K562 (cell line): ENCODE data around the gene BRAF. TPM values are rescaled to one million over a fixed set of nuclear protein-coding genes. Genes with fewer than 3 reads are reported as not detected.

Experiments used
- ATAC-seq: fragments of 200-7000 bp; cut with Tn5 transposase; 3 replicates; pipeline ENCODE4 v1.9.1; 2020; ENCODE audit warnings: moderate library complexity
- BruUV-seq: library from RNA; stranded (reverse); fragments of 400-500 nt; replicated peaks from 2 replicates; lab custom pipeline; 2021; lab: Mats Ljungman, UMichigan
- CTCF ChIA-PET: fragments of 300-600 bp; formaldehyde crosslinking; extraction: SDS; loops from one replicate; lab custom pipeline; 2021; ENCODE audit warnings: low intra/inter-chr PET ratio; lab: Yijun Ruan, JAX
- POLR2A ChIA-PET: fragments of 300-600, 350-650 bp; sonication (Branson Sonifier 250); formaldehyde crosslinking; extraction: SDS; loops from one replicate; lab custom pipeline; 2021; ENCODE audit warnings: antibody characterized with exemption, inconsistent platforms; lab: Yijun Ruan, JAX
- DNase-seq, 4 experiments: peaks; one replicate each; pipeline versions ENCODE4 v3.0.0 to v3.0.0-alpha.2; 2011 to 2018; ENCODE audit warnings: low spot score in 3 of 4, mixed read lengths in 3 of 4; ENCODE audit errors: extremely low read depth in 1 of 4
- FAIRE-seq: peaks from 2 replicates; lab custom pipeline; 2011; peaks lifted over from hg19 to GRCh38; lab: Jason Lieb, UNC
- H2AFZ ChIP-seq: 2 replicates; pipeline ENCODE4 v1.6.0; 2011; ENCODE audit warnings: low read depth, low read length, control low read depth, inconsistent platforms
- H3K27ac ChIP-seq: fragments of 200-600 bp; 3 replicates; pipeline ENCODE4 v1.8.0; 2011; ENCODE audit warnings: low read depth, mild to moderate bottlenecking, control low read depth, inconsistent platforms, low read length, moderate library complexity, mixed read lengths; ENCODE audit errors: extremely low read depth
- H3K27me3 ChIP-seq, 2 experiments: fragments of 300-600 bp in 1 of 2; 2 replicates in 1 of 2; 3 replicates in 1 of 2; pipeline versions ENCODE4 v1.6.0 to v1.8.0; 2011; ENCODE audit warnings: inconsistent platforms in 2 of 2, low read length in 2 of 2, mild to moderate bottlenecking in 1 of 2, mixed read lengths in 1 of 2, moderate library complexity in 1 of 2; ENCODE audit not compliant: control insufficient read depth in 2 of 2, insufficient read depth in 2 of 2
- H3K36me3 ChIP-seq: fragments of 300-600 bp; 3 replicates; pipeline ENCODE4 v1.8.0; 2011; ENCODE audit warnings: mild to moderate bottlenecking, low read length, inconsistent platforms; ENCODE audit not compliant: control insufficient read depth, insufficient read depth
- H3K4me1 ChIP-seq, 2 experiments: fragments of 200-600 bp in 1 of 2; replicated peaks in 1 of 2; 2 replicates in 1 of 2; 3 replicates in 1 of 2; pipeline versions ENCODE4 v1.5.1 to v1.8.0; 2011; ENCODE audit warnings: inconsistent platforms in 2 of 2, low read length in 2 of 2, mild to moderate bottlenecking in 1 of 2, mixed read lengths in 1 of 2, moderate library complexity in 1 of 2; ENCODE audit not compliant: control insufficient read depth in 2 of 2, insufficient read depth in 2 of 2
- H3K4me2 ChIP-seq: 2 replicates; pipeline ENCODE4 v1.6.1; 2011; ENCODE audit warnings: low read length, control low read depth, inconsistent platforms, mixed read lengths; ENCODE audit not compliant: insufficient read depth
- H3K4me3 ChIP-seq: fragments of 200-600 bp; sonication (generic), shearing (Covaris generic); 2 replicates; pipeline ENCODE4 v1.5.1; 2016; ENCODE audit warnings: control low read depth, inconsistent platforms
- H3K79me2 ChIP-seq: fragments of 200-600 bp; 3 replicates; pipeline ENCODE4 v1.8.0; 2011; ENCODE audit warnings: low read length, inconsistent platforms; ENCODE audit not compliant: control insufficient read depth, insufficient read depth
- H3K9ac ChIP-seq, 2 experiments: 2 replicates each; pipeline versions ENCODE4 v1.6.0 to v1.6.1; 2011; ENCODE audit warnings: low read depth in 2 of 2, low read length in 2 of 2, control low read depth in 1 of 2, inconsistent platforms in 1 of 2, mild to moderate bottlenecking in 1 of 2, mixed read lengths in 1 of 2; ENCODE audit not compliant: insufficient read depth in 1 of 2
- H3K9me1 ChIP-seq: one replicate; pipeline ENCODE4 v1.6.0; 2011; ENCODE audit warnings: inconsistent platforms, mild to moderate bottlenecking, low read length, moderate library complexity; ENCODE audit not compliant: control insufficient read depth, insufficient read depth
- H3K9me3 ChIP-seq: replicated peaks from 2 replicates; pipeline ENCODE4 v1.5.1; 2011; ENCODE audit warnings: low read depth, low read length, inconsistent platforms; ENCODE audit not compliant: control insufficient read depth, insufficient read depth
- H4K20me1 ChIP-seq: replicated peaks from 2 replicates; pipeline ENCODE4 v1.6.1; 2011; ENCODE audit warnings: low read length, inconsistent platforms, mixed read lengths; ENCODE audit not compliant: control insufficient read depth, insufficient read depth
- CCNT2 ChIP-seq: IDR thresholded peaks from 2 replicates; pipeline ENCODE4 v1.6.1; 2011; ENCODE audit warnings: borderline replicate concordance, low read depth, mild to moderate bottlenecking, moderate library complexity, mixed read lengths, low read length; ENCODE audit not compliant: insufficient read length; ENCODE audit errors: extremely low read depth
- FOXJ3 ChIP-seq: sonication (generic); formaldehyde crosslinking; IDR thresholded peaks from 2 replicates; pipeline ENCODE4 v1.4.0; 2020; ENCODE audit warnings: mild to moderate bottlenecking, missing genetic modification reagents
- JUN ChIP-seq, 2 experiments: sonication (generic) in 1 of 2; formaldehyde crosslinking in 1 of 2; IDR thresholded peaks; 2 replicates each; pipeline versions ENCODE4 v1.6.1 to v1.8.0; 2012 to 2022; ENCODE audit warnings: borderline replicate concordance in 2 of 2, mild to moderate bottlenecking in 2 of 2, improper control_type of control experiment in 1 of 2, low read depth in 1 of 2, low read length in 1 of 2, missing genetic modification reagents in 1 of 2
- NR4A1 ChIP-seq, 2 experiments: fragments of 250-450 bp in 1 of 2; fragments of 450-650 bp in 1 of 2; sonication (Bioruptor Pico) in 1 of 2; IDR thresholded peaks; 2 replicates each; pipeline versions ENCODE4 v1.4.0 to v1.6.1; 2016 to 2020; ENCODE audit warnings: mild to moderate bottlenecking in 2 of 2, missing compliant biosample characterization in 1 of 2, missing genetic modification characterization in 1 of 2, moderate library complexity in 1 of 2
- RHOXF2B ChIP-seq: fragments of 250-450 bp; sonication (Bioruptor Pico); conservative IDR thresholded peaks from 2 replicates; pipeline ENCODE4 v1.5.1; 2021
- RUNX1 ChIP-seq: sonication (generic); IDR thresholded peaks from 2 replicates; pipeline ENCODE4 v1.6.1; 2016; ENCODE audit warnings: antibody characterized with exemption, low read depth
- SAP30 ChIP-seq: fragments of 200-600 bp; sonication (generic); IDR thresholded peaks from 2 replicates; pipeline ENCODE4 v1.6.1; 2012; ENCODE audit warnings: borderline replicate concordance, low read depth, mild to moderate bottlenecking, moderate library complexity, low read length, control low read depth, inconsistent platforms; ENCODE audit not compliant: insufficient read depth, poor library complexity, severe bottlenecking
- TARDBP ChIP-seq: fragments of 450-650 bp; IDR thresholded peaks from 2 replicates; pipeline ENCODE4 v1.6.1; 2016
- ZC3H4 ChIP-seq: sonication (generic); formaldehyde crosslinking; IDR thresholded peaks from 2 replicates; pipeline ENCODE4 v1.9.0; 2021; ENCODE audit warnings: missing genetic modification reagents, borderline replicate concordance
- ZNF12 ChIP-seq: sonication (generic); formaldehyde crosslinking; IDR thresholded peaks from 2 replicates; pipeline ENCODE4 v1.4.0; 2020; ENCODE audit warnings: mild to moderate bottlenecking, missing genetic modification reagents
- ZNF282 ChIP-seq: sonication (generic); formaldehyde crosslinking; IDR thresholded peaks from 2 replicates; pipeline ENCODE4 v1.8.1; 2023; ENCODE audit warnings: missing genetic modification reagents
- ZNF436 ChIP-seq: fragments of 250-450, 450-650 bp; sonication (Bioruptor Pico); formaldehyde crosslinking; IDR thresholded peaks from 2 replicates; pipeline ENCODE4 v1.7.0; 2020; ENCODE audit warnings: mild to moderate bottlenecking
- ZNF785 ChIP-seq: fragments of 250-450 bp; sonication (Bioruptor Pico); IDR thresholded peaks from 2 replicates; pipeline ENCODE4 v1.4.0; 2020; ENCODE audit warnings: mild to moderate bottlenecking
- WGBS: fragments of 100-300 bp; shearing (Covaris generic); methylation state at CpG from one replicate; pipeline ENCODE4 v1.1.6; 2016; ENCODE audit warnings: low coverage, mixed read lengths; ENCODE audit not compliant: insufficient coverage; ENCODE audit errors: missing lambda C conversion rate; 5-methylcytosine and 5-hydroxymethylcytosine counted together
- in situ Hi-C: fragments of 300-500 bp; cut with MboI; formaldehyde crosslinking; loops from 4 replicates; pipeline ENCODE4 v1.15.0; 2018; ENCODE audit warnings: inconsistent platforms, mixed read lengths
- intact Hi-C: fragments of 100-400 bp; cut with micrococcal nuclease; formaldehyde crosslinking; loops from 2 replicates; pipeline ENCODE4 v1.14.2; 2022
- polyA plus RNA-seq, 8 experiments: library from polyadenylated mRNA; depleted of rRNA in 4 of 8; stranded (reverse) in 5 of 8; unstranded in 3 of 8; fragments of >200 nt; fragmentation: Nextera tagmentation in 2 of 8; fragmentation: Illumina TruSeq in 1 of 8; extraction: Ambion mirVana in 2 of 8; extraction: Trizol in 1 of 8; gene quantifications; 2 replicates each; pipeline versions ENCODE4 v1.2.1 to v1.2.3, GENCODE V29; 2011 to 2014; ENCODE audit warnings: inconsistent platforms in 1 of 8, missing spikeins in 1 of 8
- total RNA-seq, 7 experiments: library from RNA; depleted of rRNA in 6 of 7; stranded (reverse); fragments of >200 nt in 6 of 7; fragmentation: Illumina TruSeq in 2 of 7; extraction: Trizol in 2 of 7; gene quantifications; 2 replicates each; pipeline versions ENCODE4 v1.2.1 to v1.2.3, GENCODE V29; 2011 to 2021; ENCODE audit warnings: low replicate concordance in 1 of 7
- TF ChIP-seq, protein P1 (sequence below): sonication (generic); formaldehyde crosslinking; IDR thresholded peaks from 2 replicates; pipeline ENCODE4 v1.8.1; 2023; ENCODE audit warnings: mild to moderate bottlenecking, missing genetic modification reagents
- TF ChIP-seq, protein P2 (sequence below): sonication (generic); formaldehyde crosslinking; IDR thresholded peaks from 2 replicates; pipeline ENCODE4 v1.4.0; 2020; ENCODE audit warnings: mild to moderate bottlenecking, missing genetic modification reagents
- TF ChIP-seq, protein P3 (sequence below): fragments of 450-650 bp; formaldehyde crosslinking; conservative IDR thresholded peaks from 2 replicates; pipeline ENCODE4 v1.4.0; 2022; ENCODE audit warnings: mild to moderate bottlenecking, missing genetic modification characterization

BRAF gene
- total and polyA plus RNA-seq, 9 of the 15 experiments (the other 6 are each of a cell fraction or from before 2014, with no cell fraction given): 3.6 to 38.3 (median 21.9) TPM

DNA sequence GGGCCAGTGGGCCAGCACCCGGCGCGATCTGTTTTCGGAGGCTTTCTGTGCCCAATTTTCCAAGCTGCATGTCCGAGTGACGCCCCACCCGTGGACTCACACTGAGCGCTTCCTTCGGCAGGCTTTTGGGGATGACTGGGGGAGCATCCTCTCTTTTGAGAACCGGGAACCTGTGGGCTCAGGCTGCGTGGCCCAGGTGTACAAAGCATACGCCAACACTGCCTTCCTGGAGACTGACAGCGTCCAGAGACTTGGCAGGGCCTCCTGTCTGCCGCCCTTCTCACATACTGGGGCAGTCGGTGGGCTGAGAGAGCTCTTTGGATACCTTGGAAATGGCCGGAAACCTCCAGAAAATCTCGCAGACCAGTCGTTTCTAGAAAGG, 251.0 kb downstream of the BRAF start:
- Histone ChIP-seq H3K4me3 (peak overlapping the region; percentile 77; the same call in 1 of the 2 replicates), H3K4me2 (peak overlapping the region; percentile 74), H3K4me1 (peaks cover 24 to 40% of the 10 kb centered on the region in 2 experiments; a peak in 4 of 5 replicates), H3K9me3 (no peaks in the 10 kb centered on the region), H2AFZ (peak overlapping the region; percentile 88), H3K9me1 (no peaks in the 10 kb centered on the region), H3K9ac (peak overlapping the region; percentile 61 to 95; a peak in 3 of 4 replicates), H3K36me3 (no peaks in the 10 kb centered on the region), H3K79me2 (no peaks in the 10 kb centered on the region), H4K20me1 (no peaks in the 10 kb centered on the region), H3K27me3 (no peaks in the 10 kb centered on the region), H3K27ac (no peak overlapping the region)
- in situ Hi-C loops (no loop called here), intact Hi-C loops (loop anchor here (10.0 kb wide), 2 partner anchors 311 to 861 kb away; no protein-coding TSS in a partner anchor)
- POLR2A ChIA-PET: interaction anchor here (0.6 to 1.1 kb wide), 3 partner anchors 21 to 373 kb away, joined by 3 to 4 read pairs (median 3); no protein-coding TSS in a partner anchor
- CTCF ChIA-PET: no interaction called here
- FAIRE-seq (no peak), ATAC-seq (no peak), DNase-seq (no peak)
- no TSS peak for BruUV-seq
- WGBS: 78% methylated on average over 18 of the region's 18 CpGs
- 0 out of 2 replicates have a peak, but pooled peaks have one; percentile 42 for TF ChIP-seq ZNF282
- TF ChIP-seq, protein P1, sequence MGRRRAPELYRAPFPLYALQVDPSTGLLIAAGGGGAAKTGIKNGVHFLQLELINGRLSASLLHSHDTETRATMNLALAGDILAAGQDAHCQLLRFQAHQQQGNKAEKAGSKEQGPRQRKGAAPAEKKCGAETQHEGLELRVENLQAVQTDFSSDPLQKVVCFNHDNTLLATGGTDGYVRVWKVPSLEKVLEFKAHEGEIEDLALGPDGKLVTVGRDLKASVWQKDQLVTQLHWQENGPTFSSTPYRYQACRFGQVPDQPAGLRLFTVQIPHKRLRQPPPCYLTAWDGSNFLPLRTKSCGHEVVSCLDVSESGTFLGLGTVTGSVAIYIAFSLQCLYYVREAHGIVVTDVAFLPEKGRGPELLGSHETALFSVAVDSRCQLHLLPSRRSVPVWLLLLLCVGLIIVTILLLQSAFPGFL (CRISPR knock-in tag): no peak
- TF ChIP-seq, protein P2, sequence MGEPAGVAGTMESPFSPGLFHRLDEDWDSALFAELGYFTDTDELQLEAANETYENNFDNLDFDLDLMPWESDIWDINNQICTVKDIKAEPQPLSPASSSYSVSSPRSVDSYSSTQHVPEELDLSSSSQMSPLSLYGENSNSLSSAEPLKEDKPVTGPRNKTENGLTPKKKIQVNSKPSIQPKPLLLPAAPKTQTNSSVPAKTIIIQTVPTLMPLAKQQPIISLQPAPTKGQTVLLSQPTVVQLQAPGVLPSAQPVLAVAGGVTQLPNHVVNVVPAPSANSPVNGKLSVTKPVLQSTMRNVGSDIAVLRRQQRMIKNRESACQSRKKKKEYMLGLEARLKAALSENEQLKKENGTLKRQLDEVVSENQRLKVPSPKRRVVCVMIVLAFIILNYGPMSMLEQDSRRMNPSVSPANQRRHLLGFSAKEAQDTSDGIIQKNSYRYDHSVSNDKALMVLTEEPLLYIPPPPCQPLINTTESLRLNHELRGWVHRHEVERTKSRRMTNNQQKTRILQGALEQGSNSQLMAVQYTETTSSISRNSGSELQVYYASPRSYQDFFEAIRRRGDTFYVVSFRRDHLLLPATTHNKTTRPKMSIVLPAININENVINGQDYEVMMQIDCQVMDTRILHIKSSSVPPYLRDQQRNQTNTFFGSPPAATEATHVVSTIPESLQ: no peak
- TF ChIP-seq, protein P3, sequence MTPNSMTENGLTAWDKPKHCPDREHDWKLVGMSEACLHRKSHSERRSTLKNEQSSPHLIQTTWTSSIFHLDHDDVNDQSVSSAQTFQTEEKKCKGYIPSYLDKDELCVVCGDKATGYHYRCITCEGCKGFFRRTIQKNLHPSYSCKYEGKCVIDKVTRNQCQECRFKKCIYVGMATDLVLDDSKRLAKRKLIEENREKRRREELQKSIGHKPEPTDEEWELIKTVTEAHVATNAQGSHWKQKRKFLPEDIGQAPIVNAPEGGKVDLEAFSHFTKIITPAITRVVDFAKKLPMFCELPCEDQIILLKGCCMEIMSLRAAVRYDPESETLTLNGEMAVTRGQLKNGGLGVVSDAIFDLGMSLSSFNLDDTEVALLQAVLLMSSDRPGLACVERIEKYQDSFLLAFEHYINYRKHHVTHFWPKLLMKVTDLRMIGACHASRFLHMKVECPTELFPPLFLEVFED (CRISPR knock-in tag): no peak
- no peak for TF ChIP-seq ZNF436
- no peak for TF ChIP-seq RHOXF2B (CRISPR knock-in tag)
- TF ChIP-seq FOXJ3 (CRISPR knock-in tag): no peak
- no peak for TF ChIP-seq TARDBP
- TF ChIP-seq SAP30: no peak
- TF ChIP-seq RUNX1: no peak
- TF ChIP-seq ZNF785 (CRISPR knock-in tag): no peak
- no peak for TF ChIP-seq CCNT2
- 0 out of 2 replicates have a peak, but pooled peaks have one; percentile 24 for TF ChIP-seq ZC3H4 (CRISPR knock-in tag)
- no peak for TF ChIP-seq JUN (IDR thresholded peaks at IDR 0.05; ENCODE audit: borderline replicate concordance, low read depth, low read length)
- TF ChIP-seq JUN (CRISPR knock-in tag; IDR thresholded peaks at IDR 0.05; ENCODE audit: borderline replicate concordance): 0 out of 2 replicates have a peak, but pooled peaks have one; percentile 36
- no peak for TF ChIP-seq NR4A1 (CRISPR knock-in tag; IDR thresholded peaks at IDR 0.05)
- TF ChIP-seq NR4A1 (tag; IDR thresholded peaks at IDR 0.05): no peak
- 0 out of 2 replicates have a peak, but pooled peaks have one; percentile 2 for TF ChIP-seq ZNF12 (CRISPR knock-in tag)
